ENCODE data around the gene GRK5. TPM values are rescaled to one million over a fixed set of nuclear protein-coding genes. Genes with fewer than 3 reads are reported as not detected.

Gene GRK5
- total and polyA plus RNA-seq, 2 donors from 2014 or later = 7.3 to 18.7 TPM

DNA sequence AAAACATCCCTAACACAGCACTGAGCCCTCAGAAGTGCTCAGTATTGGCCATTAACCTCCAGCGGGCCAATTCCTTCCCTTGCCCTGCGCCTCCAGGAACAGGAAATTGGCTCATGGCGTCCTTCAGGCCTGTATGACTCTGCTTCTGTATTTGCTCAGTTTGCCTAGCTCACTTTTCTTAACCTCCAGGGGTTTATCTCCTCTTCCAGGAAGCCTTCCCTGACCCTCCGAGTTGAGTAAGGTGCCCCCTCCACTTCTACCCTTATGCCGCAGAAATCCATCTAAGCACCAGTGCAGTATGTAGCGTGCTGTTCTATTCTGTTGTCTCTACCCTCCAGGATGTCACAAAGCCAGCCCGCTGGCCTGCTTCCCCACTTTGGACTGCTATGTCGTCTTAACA is 40.8 kb upstream of the GRK5 start:
- Histone ChIP-seq H3K36me3 (ENCODE audit: control insufficient read depth in 2 of 3, insufficient read depth in 3 of 3, low read length in 3 of 3) (peaks cover 5 to 18% (median 11%) of the 10 kb centered on the region in 3 donors), H3K27me3 (ENCODE audit: control insufficient read depth, insufficient read depth, low read length) (no peaks in the 10 kb centered on the region), H3K9ac (ENCODE audit: low read length in 3 of 3) (peak overlapping the region in 1 of 3 donors; percentile 98), H3K4me3 (ENCODE audit: low read length in 3 of 3) (no peak overlapping the region), H3K9me3 (ENCODE audit: control insufficient read depth in 2 of 3, insufficient read depth in 1 of 3, low read length in 3 of 3) (no peaks in the 10 kb centered on the region), H3K4me1 (ENCODE audit: control insufficient read depth in 2 of 3, insufficient read depth in 2 of 3, low read depth in 1 of 3, low read length in 3 of 3) (peaks cover 6 to 10% (median 7%) of the 10 kb centered on the region in 3 donors), H3K27ac (ENCODE audit: low read depth in 2 of 2, low read length in 2 of 2) (no peak overlapping the region)
- intact Hi-C loops (cut with DNase I) = no loop called here
- TF ChIP-seq, protein P1, sequence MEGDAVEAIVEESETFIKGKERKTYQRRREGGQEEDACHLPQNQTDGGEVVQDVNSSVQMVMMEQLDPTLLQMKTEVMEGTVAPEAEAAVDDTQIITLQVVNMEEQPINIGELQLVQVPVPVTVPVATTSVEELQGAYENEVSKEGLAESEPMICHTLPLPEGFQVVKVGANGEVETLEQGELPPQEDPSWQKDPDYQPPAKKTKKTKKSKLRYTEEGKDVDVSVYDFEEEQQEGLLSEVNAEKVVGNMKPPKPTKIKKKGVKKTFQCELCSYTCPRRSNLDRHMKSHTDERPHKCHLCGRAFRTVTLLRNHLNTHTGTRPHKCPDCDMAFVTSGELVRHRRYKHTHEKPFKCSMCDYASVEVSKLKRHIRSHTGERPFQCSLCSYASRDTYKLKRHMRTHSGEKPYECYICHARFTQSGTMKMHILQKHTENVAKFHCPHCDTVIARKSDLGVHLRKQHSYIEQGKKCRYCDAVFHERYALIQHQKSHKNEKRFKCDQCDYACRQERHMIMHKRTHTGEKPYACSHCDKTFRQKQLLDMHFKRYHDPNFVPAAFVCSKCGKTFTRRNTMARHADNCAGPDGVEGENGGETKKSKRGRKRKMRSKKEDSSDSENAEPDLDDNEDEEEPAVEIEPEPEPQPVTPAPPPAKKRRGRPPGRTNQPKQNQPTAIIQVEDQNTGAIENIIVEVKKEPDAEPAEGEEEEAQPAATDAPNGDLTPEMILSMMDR (IDR thresholded peaks at IDR 0.05; ENCODE audit: borderline replicate concordance, extremely low read depth, insufficient read depth) = no peak
- DNase-seq = no peak
- no peak for FAIRE-seq

DNA sequence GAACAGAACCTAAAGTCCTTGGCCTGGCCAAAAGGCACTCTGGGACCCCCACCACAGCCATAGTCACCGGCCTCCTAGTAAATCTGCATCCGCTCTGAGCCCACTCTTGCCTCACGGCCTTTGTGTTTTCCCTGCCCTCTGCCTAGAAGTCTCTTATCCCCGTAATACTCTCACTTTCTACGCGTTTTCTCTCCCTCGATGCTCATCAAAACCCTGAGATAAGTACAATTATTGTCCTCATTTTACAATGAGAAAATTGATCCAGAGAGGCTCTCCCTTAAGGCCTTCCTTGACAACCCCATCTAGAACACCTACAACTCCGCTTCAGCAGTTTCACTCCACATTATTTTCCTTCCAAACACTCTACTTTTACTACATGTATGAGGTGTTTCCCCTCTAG is 40.3 kb upstream of the GRK5 start:
- H3K4me1 ChIP-seq (ENCODE audit: control insufficient read depth in 2 of 3, insufficient read depth in 2 of 3, low read depth in 1 of 3, low read length in 3 of 3) = peaks cover 3 to 6% (median 6%) of the 10 kb centered on the region in 3 donors
- H3K27ac ChIP-seq (ENCODE audit: low read depth in 2 of 2, low read length in 2 of 2) = no peak overlapping the region
- intact Hi-C loops (cut with DNase I) = no loop called here
- no peak for DNase-seq
- peaks cover 5 to 21% (median 11%) of the 10 kb centered on the region in 3 donors for H3K36me3 ChIP-seq (ENCODE audit: control insufficient read depth in 2 of 3, insufficient read depth in 3 of 3, low read length in 3 of 3)
- no peak for FAIRE-seq
- H3K4me3 ChIP-seq (ENCODE audit: low read length in 3 of 3) = no peak overlapping the region
- no peaks in the 10 kb centered on the region for H3K27me3 ChIP-seq (ENCODE audit: control insufficient read depth, insufficient read depth, low read length)
- H3K9ac ChIP-seq (ENCODE audit: low read length in 3 of 3) = no peak overlapping the region
- TF ChIP-seq, protein P1 (IDR thresholded peaks at IDR 0.05; ENCODE audit: borderline replicate concordance, extremely low read depth, insufficient read depth) = no peak
- no peaks in the 10 kb centered on the region for H3K9me3 ChIP-seq (ENCODE audit: control insufficient read depth in 2 of 3, insufficient read depth in 1 of 3, low read length in 3 of 3)

DNA sequence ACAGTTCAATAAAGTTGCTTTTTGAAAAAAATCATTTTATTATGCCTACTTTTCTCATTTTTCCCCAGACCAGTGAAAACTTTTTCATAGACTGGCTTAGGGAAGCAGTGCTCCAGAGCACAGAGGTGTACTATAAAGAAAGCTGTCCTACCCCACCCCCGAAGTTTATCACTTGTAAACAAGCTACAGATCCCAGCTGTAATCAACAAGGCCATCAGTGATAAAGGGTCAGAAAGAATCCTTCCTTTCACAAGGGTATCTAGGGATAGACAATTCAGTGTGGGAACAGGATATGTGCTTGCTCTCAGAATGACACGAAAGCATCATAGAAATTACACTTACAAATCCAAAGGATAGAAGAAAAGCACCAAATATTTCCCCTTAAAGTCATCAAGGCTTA is 33.3 kb upstream of the GRK5 start:
- FAIRE-seq = no peak
- no peak overlapping the region for H3K4me3 ChIP-seq (ENCODE audit: low read length in 3 of 3)

More for the DNA sequence above, 33.3 kb upstream of the GRK5 start:
- H3K27ac ChIP-seq (ENCODE audit: low read depth in 2 of 2, low read length in 2 of 2) = no peak overlapping the region
- H3K4me1 ChIP-seq (ENCODE audit: control insufficient read depth in 2 of 3, insufficient read depth in 2 of 3, low read depth in 1 of 3, low read length in 3 of 3) = peaks cover 0 to 3% (median 2%) of the 10 kb centered on the region in 3 donors
- TF ChIP-seq, protein P1 (IDR thresholded peaks at IDR 0.05; ENCODE audit: borderline replicate concordance, extremely low read depth, insufficient read depth) = no peak
- intact Hi-C loops (cut with DNase I) = no loop called here
- DNase-seq = no peak
- H3K36me3 ChIP-seq (ENCODE audit: control insufficient read depth in 2 of 3, insufficient read depth in 3 of 3, low read length in 3 of 3) = peaks cover 11 to 40% (median 14%) of the 10 kb centered on the region in 3 donors
- no peak overlapping the region for H3K9ac ChIP-seq (ENCODE audit: low read length in 3 of 3)
- no peaks in the 10 kb centered on the region for H3K9me3 ChIP-seq (ENCODE audit: control insufficient read depth in 2 of 3, insufficient read depth in 1 of 3, low read length in 3 of 3)
- no peaks in the 10 kb centered on the region for H3K27me3 ChIP-seq (ENCODE audit: control insufficient read depth, insufficient read depth, low read length)
